Measurements from ENCODE around the gene MYH7B. TPM values are rescaled to one million over a fixed set of nuclear protein-coding genes. Genes with fewer than 3 reads are reported as not detected.

MYH7B gene
- polyA plus RNA-seq, 1 donor: 1.6 TPM

DNA sequence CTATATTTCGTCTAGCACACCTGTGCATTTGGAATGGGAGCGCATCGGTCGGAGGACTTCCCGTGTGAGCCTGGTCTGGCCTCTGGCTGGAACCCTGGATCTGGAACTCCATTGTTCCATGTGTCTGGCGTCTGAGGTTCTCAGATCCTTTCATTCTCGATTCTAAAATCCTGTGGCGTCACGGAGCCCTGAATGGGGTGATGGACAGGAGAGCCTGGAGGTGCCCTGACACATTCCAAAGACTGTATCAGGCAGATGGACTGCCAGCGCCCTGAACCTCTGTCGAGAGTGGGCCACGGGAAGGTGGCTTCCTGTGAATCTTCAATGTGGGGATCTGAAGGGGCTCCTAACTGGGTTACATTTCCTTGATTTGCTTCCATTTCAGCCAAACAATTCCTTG is 20.6 kb downstream of the MYH7B start:
- DNase-seq: no peak

DNA sequence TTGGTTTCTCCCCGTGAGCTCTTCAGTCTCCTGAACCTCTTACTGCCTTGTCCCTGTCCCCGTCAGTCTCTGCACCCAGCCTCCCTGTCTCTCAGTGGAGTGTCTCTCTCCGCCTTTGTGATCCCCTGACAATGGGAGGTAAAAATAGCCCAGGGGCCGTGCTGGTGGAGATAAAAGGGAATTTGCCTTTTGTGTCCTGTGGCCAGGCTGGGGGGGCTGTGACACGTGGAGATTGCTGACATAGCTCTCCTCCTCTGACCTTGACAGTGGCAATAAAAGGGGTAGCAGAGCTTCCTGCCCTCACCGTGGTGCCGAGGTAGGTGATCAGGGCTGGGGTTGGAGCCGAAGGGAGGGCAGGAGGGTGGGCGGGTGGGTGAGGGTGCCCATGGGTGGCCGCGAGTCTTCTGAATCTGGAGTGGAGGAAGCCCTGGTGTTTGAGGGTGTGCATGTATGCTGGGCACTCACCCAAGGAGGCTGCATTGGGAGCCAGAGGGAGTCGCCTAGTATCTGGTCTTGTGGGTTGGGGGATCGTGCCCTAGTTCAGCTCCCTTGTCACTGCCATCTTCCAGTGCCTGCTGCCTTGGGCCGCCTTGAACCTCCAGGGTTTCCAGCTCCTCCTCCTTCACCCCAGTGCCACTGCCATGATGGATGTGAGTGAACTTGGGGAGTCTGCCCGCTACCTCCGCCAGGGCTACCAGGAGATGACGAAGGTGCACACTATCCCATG is 21.9 kb downstream of the MYH7B start:
- no peak for DNase-seq

GRCh38 chr20:34978092-34978744 is 22.6 kb downstream of the MYH7B start:
- no peak for DNase-seq

DNA sequence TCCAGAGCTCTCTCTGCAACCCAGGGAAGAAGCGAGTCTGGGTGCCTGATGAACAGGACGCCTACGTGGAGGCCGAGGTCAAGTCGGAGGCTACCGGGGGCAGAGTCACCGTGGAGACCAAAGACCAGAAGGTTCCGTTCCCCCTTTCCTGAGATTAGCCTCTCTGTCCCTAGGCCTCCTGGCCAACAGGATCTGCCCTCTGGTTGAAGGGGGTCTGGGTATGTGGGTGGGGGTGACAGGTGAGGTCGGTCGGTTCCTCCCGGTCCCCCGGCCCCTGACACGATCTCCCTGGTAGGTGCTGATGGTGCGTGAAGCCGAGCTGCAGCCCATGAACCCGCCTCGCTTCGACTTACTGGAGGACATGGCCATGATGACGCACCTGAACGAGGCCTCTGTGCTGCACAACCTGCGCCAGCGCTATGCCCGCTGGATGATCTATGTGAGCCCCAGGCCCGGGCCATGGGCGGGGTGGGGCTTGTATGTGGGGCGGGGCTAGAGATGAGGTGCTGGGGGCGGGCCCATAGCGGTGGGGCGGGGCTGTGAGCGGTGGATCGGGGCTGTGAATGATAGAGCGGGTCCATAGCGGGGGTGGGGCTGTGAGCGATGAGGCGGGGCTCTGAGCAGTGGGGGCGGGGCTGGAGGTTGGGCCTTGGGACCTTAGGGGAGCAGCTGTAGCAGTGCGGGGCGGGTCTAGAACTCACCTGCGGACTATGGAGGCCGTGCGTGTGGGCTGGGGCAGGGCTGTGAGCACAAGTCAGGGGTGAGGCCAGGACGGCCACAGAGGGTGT is 23.9 kb downstream of the MYH7B start:
- DNase-seq: no peak

GRCh38 chr20:34980543-34981233 is 25.0 kb downstream of the MYH7B start:
- DNase-seq: no peak

- DNase-seq: no peak
Observed at GRCh38 chr20:34982270-34983088, 26.8 kb downstream of the MYH7B start.

DNA sequence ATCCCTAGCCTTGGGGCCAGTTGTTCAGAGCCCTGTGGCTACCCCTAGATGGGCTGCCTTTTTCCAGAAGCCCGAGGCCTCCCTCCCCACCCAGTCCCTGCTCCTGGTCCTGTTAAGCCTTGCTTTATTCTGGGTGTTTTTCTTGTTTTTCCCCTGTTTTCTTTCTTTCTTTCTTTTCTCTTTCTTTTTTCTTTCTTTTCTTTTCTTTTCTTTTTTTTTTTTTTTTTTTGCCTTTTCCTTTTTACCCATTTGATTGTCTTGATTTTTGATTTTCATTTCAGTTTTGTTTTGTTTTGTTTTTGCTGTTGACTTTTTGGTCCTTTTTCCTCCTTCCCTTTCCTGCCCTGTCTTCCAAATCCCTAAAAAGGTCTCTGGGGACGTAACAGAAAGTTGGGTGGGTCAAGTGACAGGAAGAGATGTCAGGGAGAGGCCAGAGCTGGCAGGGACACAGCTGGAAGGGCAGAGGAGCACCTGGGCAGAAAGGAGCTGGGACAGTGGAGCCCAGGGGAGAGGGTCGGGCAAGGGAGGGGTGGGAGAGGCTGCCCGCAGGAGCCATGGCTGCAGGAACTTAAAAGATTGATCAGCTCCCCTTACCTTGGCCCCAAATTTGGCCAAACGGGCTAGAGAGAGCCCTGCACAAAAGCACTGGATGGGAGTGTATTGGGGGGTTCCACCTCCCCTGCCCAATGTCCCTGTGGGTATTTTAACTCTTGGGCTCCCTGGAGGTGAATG is 27.6 kb downstream of the MYH7B start:
- DNase-seq: no peak

GRCh38 chr20:34983995-34984735 is 28.5 kb downstream of the MYH7B start:
- no peak for DNase-seq

DNA sequence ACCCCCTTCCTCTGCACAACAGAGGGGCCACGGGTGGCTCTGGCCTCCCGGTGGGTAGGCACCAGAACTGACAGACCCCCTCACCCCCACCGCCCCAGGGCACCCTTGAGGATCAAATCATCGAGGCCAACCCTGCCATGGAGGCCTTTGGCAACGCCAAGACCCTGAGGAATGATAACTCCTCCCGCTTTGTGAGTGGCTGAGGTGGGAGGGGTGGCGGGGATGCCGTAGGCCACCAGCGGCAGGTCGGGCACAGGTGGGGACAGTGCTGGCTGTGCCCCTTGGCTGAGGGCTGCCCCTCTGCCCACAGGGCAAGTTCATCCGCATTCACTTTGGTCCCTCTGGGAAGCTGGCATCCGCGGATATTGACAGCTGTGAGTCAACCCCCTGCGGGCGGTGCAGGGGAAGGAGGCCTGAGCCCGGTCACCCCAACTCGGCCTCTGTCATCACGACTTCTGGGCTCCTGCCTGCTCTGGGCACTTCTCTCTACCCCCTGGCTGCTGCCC is 29.1 kb downstream of the MYH7B start:
- DNase-seq: no peak

- DNase-seq: no peak
Observed at GRCh38 chr20:34985461-34986310, 30.0 kb downstream of the MYH7B start.

DNA sequence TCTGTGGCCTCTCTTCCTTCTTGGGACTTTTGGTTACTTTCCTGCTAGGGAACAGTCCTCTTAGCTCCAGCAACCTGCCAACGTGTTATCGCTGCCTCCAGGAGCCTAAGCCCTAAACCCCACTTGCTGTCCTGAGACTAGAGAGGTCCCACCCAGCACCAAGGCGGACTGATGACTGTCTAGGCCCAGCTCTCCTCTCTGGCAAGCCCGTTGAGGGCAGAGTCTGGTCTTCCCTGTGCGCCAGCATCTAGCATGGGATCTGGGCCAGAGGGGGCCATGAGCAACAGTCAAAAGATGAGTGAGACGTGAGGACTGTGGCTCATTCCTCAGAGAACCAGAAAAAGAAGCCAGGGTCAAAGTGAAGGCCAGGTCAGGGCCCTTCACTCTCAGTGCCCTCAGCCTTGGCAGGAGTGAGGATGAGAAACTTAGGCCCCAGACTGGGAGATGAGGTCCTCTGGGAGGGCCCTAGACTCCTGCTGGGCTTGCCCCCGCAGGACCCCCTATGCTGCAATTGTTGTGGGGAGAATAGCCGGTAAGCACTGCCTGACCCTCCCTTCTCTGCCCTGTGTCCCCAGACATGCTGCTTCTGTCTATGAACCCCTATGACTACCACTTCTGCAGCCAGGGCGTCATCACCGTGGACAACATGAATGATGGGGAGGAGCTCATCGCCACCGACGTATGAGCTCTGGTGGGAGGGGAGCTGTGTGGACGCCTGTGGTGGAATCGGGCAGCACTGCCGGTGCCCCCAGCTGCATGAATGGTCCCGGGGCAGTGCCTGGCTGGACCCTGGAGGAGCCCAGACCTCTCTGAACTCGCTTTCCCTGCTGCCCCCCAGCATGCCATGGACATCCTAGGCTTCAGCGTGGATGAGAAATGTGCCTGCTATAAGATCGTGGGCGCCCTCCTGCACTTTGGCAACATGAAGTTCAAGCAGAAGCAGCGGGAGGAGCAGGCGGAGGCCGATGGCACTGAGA is 30.9 kb downstream of the MYH7B start:
- DNase-seq: no peak

GRCh38 chr20:34987288-34988190 is 31.9 kb downstream of the MYH7B start:
- DNase-seq: no peak

DNA sequence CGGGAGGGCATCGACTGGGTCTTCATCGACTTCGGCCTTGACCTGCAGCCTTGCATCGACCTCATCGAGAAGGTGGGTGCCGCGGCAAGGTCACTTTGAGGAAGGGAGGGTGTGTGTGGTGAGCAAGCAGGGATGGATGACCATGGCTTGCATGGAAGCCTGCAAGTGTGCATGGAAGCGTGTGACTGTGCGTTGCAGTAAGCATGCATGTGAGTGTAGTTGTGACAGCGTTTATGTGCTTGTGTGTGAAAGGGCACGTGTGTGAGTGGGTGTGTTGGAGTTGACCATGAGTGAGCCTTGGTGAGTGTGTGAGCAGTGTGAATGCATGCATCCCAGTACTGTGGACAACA is 32.5 kb downstream of the MYH7B start:
- no peak for DNase-seq

- no peak for DNase-seq
Observed at GRCh38 chr20:34989118-34989517, 33.5 kb downstream of the MYH7B start.

DNA sequence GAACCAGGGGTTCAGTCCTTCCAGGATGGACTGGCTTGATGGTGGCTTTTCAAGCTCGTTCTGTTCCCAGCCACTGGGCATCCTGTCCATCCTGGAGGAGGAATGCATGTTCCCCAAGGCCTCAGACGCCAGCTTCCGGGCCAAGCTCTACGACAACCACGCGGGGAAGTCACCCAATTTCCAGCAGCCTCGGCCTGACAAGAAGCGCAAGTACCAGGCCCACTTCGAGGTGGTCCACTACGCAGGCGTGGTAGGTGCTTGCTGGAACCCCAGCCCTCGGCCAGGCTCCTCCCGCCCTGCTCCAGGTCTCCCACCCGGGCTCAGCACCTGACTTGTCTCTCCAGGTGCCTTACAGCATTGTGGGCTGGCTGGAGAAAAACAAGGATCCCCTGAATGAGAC is 34.0 kb downstream of the MYH7B start:
- DNase-seq: no peak

- DNase-seq: no peak
Observed at GRCh38 chr20:34990231-34990630, 34.6 kb downstream of the MYH7B start.

Measured in left kidney (tissue), 2 donors.